Smooth muscle cell (in vitro differentiated cells): ENCODE results near the gene SOS1. TPM values are rescaled to one million over a fixed set of nuclear protein-coding genes. Genes with fewer than 3 reads are reported as not detected.

Source experiments
- DNase-seq: peaks from one replicate; lab custom pipeline; 2025; ENCODE audit not compliant: unreplicated experiment; lab: John Stamatoyannopoulos, UW
- H2AFZ ChIP-seq: fragments of 200-600 bp; sonication (generic); 2 replicates; pipeline ENCODE4 v1.6.0; 2016; ENCODE audit warnings: antibody characterized with exemption, low read depth, mild to moderate bottlenecking
- H3F3A ChIP-seq: fragments of 200-600 bp; sonication (generic); 2 replicates; pipeline ENCODE4 v1.6.0; 2017; ENCODE audit warnings: antibody characterized with exemption, low read depth
- H3K27ac ChIP-seq: fragments of 200-600 bp; sonication (generic); 2 replicates; pipeline ENCODE4 v1.5.1; 2016; ENCODE audit warnings: low read depth, mild to moderate bottlenecking
- H3K27me3 ChIP-seq: fragments of 200-600 bp; sonication (generic); 2 replicates; pipeline ENCODE4 v1.6.1; 2016; ENCODE audit warnings: low read depth, mild to moderate bottlenecking
- H3K36me3 ChIP-seq: fragments of 200-600 bp; sonication (generic); 2 replicates; pipeline ENCODE4 v1.5.1; 2016; ENCODE audit warnings: low read depth
- H3K4me1 ChIP-seq: fragments of 200-600 bp; sonication (generic); 2 replicates; pipeline ENCODE4 v1.5.1; 2016; ENCODE audit warnings: low read depth
- H3K4me2 ChIP-seq: fragments of 200-600 bp; sonication (generic); 2 replicates; pipeline ENCODE4 v1.6.0; 2016; ENCODE audit warnings: mild to moderate bottlenecking
- H3K4me3 ChIP-seq: fragments of 200-600 bp; sonication (generic); 2 replicates; pipeline ENCODE4 v1.5.1; 2016; ENCODE audit warnings: mild to moderate bottlenecking
- H3K79me2 ChIP-seq: fragments of 200-600 bp; sonication (generic); 2 replicates; pipeline ENCODE4 v1.6.0; 2016; ENCODE audit warnings: low read depth, mild to moderate bottlenecking
- H3K9ac ChIP-seq: fragments of 200-600 bp; sonication (generic); 2 replicates; pipeline ENCODE4 v1.6.0; 2016; ENCODE audit warnings: low read depth
- H3K9me3 ChIP-seq: fragments of 200-600 bp; sonication (generic); replicated peaks from 2 replicates; pipeline ENCODE4 v1.5.1; 2016; ENCODE audit warnings: low read depth
- H4K20me1 ChIP-seq: fragments of 200-600 bp; sonication (generic); 2 replicates; pipeline ENCODE4 v1.6.0; 2016; ENCODE audit warnings: low read depth
- CTCF ChIP-seq: fragments of 200-600 bp; sonication (generic); IDR thresholded peaks from 2 replicates; pipeline ENCODE4 v1.5.1; 2017; ENCODE audit warnings: borderline replicate concordance, mild to moderate bottlenecking, antibody characterized with exemption; ENCODE audit not compliant: insufficient read depth, poor library complexity, severe bottlenecking
- WGBS: methylation state at CpG from one replicate; pipeline ENCODE4 v1.1.7; 2016; ENCODE audit warnings: low lambda C conversion rate; 5-methylcytosine and 5-hydroxymethylcytosine counted together
- polyA plus RNA-seq: library from polyadenylated mRNA; unstranded; fragments of >200 nt; fragmentation: Nextera tagmentation; extraction: Ambion mirVana; gene quantifications from 2 replicates; pipeline ENCODE4 v1.2.1, GENCODE V29; 2016
- total RNA-seq: library from RNA; depleted of rRNA; stranded (reverse); fragments of >200 nt; gene quantifications from 2 replicates; pipeline ENCODE4 v1.2.3, GENCODE V29; 2014

Gene SOS1
- total and polyA plus RNA-seq, 2 experiments from 2014 or later, result 8.4 to 34.0 TPM

- Histone ChIP-seq H3K79me2 (no peaks in the 10 kb centered on the region), H3K27ac (no peak overlapping the region), H4K20me1 (no peaks in the 10 kb centered on the region), H3K27me3 (no peaks in the 10 kb centered on the region), H3K4me3 (no peak overlapping the region), H3F3A (no peaks in the 10 kb centered on the region), H3K9ac (no peak overlapping the region), H3K4me2 (no peak overlapping the region), H3K4me1 (no peaks in the 10 kb centered on the region), H3K9me3 (no peaks in the 10 kb centered on the region), H3K36me3 (no peaks in the 10 kb centered on the region), H2AFZ (no peak overlapping the region)
- TF ChIP-seq CTCF, result no peak
- DNase-seq, result no peak
These were observed 103.5 kb downstream of the SOS1 start for GRCh38 chr2:39017334-39017733.

- Histone ChIP-seq H3K27me3 (no peaks in the 10 kb centered on the region), H3K9ac (no peak overlapping the region), H3K79me2 (no peaks in the 10 kb centered on the region), H3K4me1 (no peaks in the 10 kb centered on the region), H2AFZ (no peak overlapping the region), H4K20me1 (no peaks in the 10 kb centered on the region), H3K4me2 (no peak overlapping the region), H3K36me3 (peaks cover 2% of the 10 kb centered on the region), H3K4me3 (no peak overlapping the region), H3K9me3 (no peaks in the 10 kb centered on the region), H3F3A (no peaks in the 10 kb centered on the region), H3K27ac (no peak overlapping the region)
- DNase-seq, result no peak
- 88% methylated on average over 1 of the region's 1 CpG for WGBS
- TF ChIP-seq CTCF, result no peak
These were observed 105.4 kb downstream of the SOS1 start for GRCh38 chr2:39015424-39015823.

GRCh38 chr2:39013871-39014270, 107.0 kb downstream of the SOS1 start:
- Histone ChIP-seq H3K4me2 (no peak overlapping the region), H3K4me1 (no peaks in the 10 kb centered on the region), H3K79me2 (no peaks in the 10 kb centered on the region), H2AFZ (no peak overlapping the region), H3K9ac (no peak overlapping the region), H3K4me3 (no peak overlapping the region), H3K27ac (no peak overlapping the region), H4K20me1 (no peaks in the 10 kb centered on the region), H3K9me3 (no peaks in the 10 kb centered on the region), H3K36me3 (peaks cover 5% of the 10 kb centered on the region), H3F3A (no peaks in the 10 kb centered on the region), H3K27me3 (no peaks in the 10 kb centered on the region)
- DNase-seq, result no peak
- no peak for TF ChIP-seq CTCF
- 94% methylated on average over 3 of the region's 3 CpGs for WGBS

- DNase-seq, result no peak
- WGBS, result 100% methylated on average over 1 of the region's 1 CpG
- Histone ChIP-seq H3K79me2 (no peaks in the 10 kb centered on the region), H3K4me1 (no peaks in the 10 kb centered on the region), H3F3A (no peaks in the 10 kb centered on the region), H3K27ac (no peak overlapping the region), H3K9me3 (no peaks in the 10 kb centered on the region), H3K27me3 (no peaks in the 10 kb centered on the region), H3K9ac (no peak overlapping the region), H3K36me3 (peaks cover 18% of the 10 kb centered on the region), H3K4me3 (no peak overlapping the region), H2AFZ (no peak overlapping the region), H4K20me1 (no peaks in the 10 kb centered on the region), H3K4me2 (no peak overlapping the region)
- TF ChIP-seq CTCF, result no peak
These were observed 112.2 kb downstream of the SOS1 start for GRCh38 chr2:39008665-39009064.
